Peyer's patch (tissue), 4 donors: ENCODE data around the gene OXCT1. TPM values are rescaled to one million over a fixed set of nuclear protein-coding genes. Genes with fewer than 3 reads are reported as not detected.

Experiments used
- DNase-seq, 3 donors: peaks; one replicate each; pipeline ENCODE4 v3.0.0-alpha.2; 2017 to 2019
- H3K27ac ChIP-seq, 4 donors: fragments of 200-600 bp; sonication (generic); one replicate each; pipeline ENCODE4 v1.5.1; 2016 to 2019
- H3K27me3 ChIP-seq, 2 donors: fragments of 200-600 bp; sonication (generic); one replicate each; pipeline ENCODE4 v1.5.1; 2019
- H3K36me3 ChIP-seq, 3 donors: fragments of 200-600 bp; sonication (generic); one replicate each; pipeline ENCODE4 v1.5.1; 2016 to 2019
- H3K4me1 ChIP-seq, 4 donors: fragments of 200-600 bp; sonication (generic); one replicate each; pipeline ENCODE4 v1.5.1; 2016 to 2019
- H3K4me3 ChIP-seq, 4 donors: fragments of 200-600 bp; sonication (generic); 1 replicate in 3 of 4; 2 replicates in 1 of 4; pipeline ENCODE4 v1.5.1; 2016 to 2019; ENCODE audit warnings: mild to moderate bottlenecking in 1 of 4
- H3K9me3 ChIP-seq, 4 donors: fragments of 200-600 bp; sonication (generic); one replicate each; pipeline ENCODE4 v1.5.1; 2016 to 2019; ENCODE audit warnings: mild to moderate bottlenecking in 1 of 4
- POLR2A ChIP-seq, 2 donors: fragments of 450-650 bp; IDR thresholded peaks; one replicate each; pipeline ENCODE4 v1.5.1; 2017; ENCODE audit warnings: antibody characterized with exemption in 2 of 2, mild to moderate bottlenecking in 2 of 2, moderate library complexity in 2 of 2
- total RNA-seq, 4 donors: library from RNA; depleted of rRNA; stranded (reverse); fragments of >200 nt; gene quantifications; one replicate each; pipeline ENCODE4 v1.1.0, GENCODE V29; 2016
- TF ChIP-seq, protein P1 (sequence below), 6 experiments: fragments of 450-650 bp in 4 of 6; fragments of 200-600 bp in 2 of 6; sonication (generic) in 1 of 6; IDR thresholded peaks; one replicate each; pipeline ENCODE4 v1.5.1; 2017 to 2019; ENCODE audit warnings: antibody characterized with exemption in 6 of 6, mild to moderate bottlenecking in 3 of 6, moderate library complexity in 1 of 6

The OXCT1 gene
- total RNA-seq, 4 donors from 2014 or later = 6.0 to 19.8 (median 10.0) TPM

- no peak for TF ChIP-seq POLR2A (IDR thresholded peaks at IDR 0.05)
- TF ChIP-seq, protein P1, sequence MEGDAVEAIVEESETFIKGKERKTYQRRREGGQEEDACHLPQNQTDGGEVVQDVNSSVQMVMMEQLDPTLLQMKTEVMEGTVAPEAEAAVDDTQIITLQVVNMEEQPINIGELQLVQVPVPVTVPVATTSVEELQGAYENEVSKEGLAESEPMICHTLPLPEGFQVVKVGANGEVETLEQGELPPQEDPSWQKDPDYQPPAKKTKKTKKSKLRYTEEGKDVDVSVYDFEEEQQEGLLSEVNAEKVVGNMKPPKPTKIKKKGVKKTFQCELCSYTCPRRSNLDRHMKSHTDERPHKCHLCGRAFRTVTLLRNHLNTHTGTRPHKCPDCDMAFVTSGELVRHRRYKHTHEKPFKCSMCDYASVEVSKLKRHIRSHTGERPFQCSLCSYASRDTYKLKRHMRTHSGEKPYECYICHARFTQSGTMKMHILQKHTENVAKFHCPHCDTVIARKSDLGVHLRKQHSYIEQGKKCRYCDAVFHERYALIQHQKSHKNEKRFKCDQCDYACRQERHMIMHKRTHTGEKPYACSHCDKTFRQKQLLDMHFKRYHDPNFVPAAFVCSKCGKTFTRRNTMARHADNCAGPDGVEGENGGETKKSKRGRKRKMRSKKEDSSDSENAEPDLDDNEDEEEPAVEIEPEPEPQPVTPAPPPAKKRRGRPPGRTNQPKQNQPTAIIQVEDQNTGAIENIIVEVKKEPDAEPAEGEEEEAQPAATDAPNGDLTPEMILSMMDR (IDR thresholded peaks at IDR 0.05) = no peak
- H3K4me1 ChIP-seq = no peaks in the 10 kb centered on the region
- no peaks in the 10 kb centered on the region for H3K27me3 ChIP-seq
- no peak overlapping the region for H3K27ac ChIP-seq
- DNase-seq = no peak
- H3K9me3 ChIP-seq = no peaks in the 10 kb centered on the region
- H3K4me3 ChIP-seq = no peak overlapping the region
- no peaks in the 10 kb centered on the region for H3K36me3 ChIP-seq
Measured at GRCh38 chr5:41681840-41682239, 188.4 kb downstream of the OXCT1 start.

Other genes starting within 250 kb of the OXCT1 start
- gene RIMOC1, start 33.9 kb upstream of the OXCT1 start, total RNA-seq = 10 to 100 TPM; 11.6 to 19.1 (median 12.4) TPM
- 10 to 100 TPM in 1 of 4 donors, 1 to 10 TPM in 3; 7.6 to 16.5 (median 7.9) TPM for gene FBXO4, start 54.9 kb upstream of the OXCT1 start, total RNA-seq